Hepatocyte (in vitro differentiated cells): Measurements from ENCODE around the gene MYLK3.

Experiments used
- CTCF ChIP-seq: fragments of 200-600 bp; sonication (generic); IDR thresholded peaks from 2 replicates; pipeline ENCODE4 v1.5.1; 2016; ENCODE audit warnings: antibody characterized with exemption, mild to moderate bottlenecking; ENCODE audit not compliant: poor library complexity
- EZH2 ChIP-seq: fragments of 200-600 bp; sonication (generic); IDR thresholded peaks from 2 replicates; pipeline ENCODE4 v1.6.1; 2016; ENCODE audit warnings: antibody characterized with exemption, mild to moderate bottlenecking, borderline replicate concordance

GRCh38 chr16:46706642-46707041 is 41.5 kb downstream of the MYLK3 start:
- TF ChIP-seq CTCF = no peak
- TF ChIP-seq EZH2 = no peak
